ENCODE measurements around the gene PTPRR.

GRCh38 chr12:70835948-70836347, 84.6 kb downstream of the PTPRR start:
- TF ChIP-seq CTCF (IDR thresholded peaks at IDR 0.05) (no peak), TCF12 (IDR thresholded peaks at IDR 0.05) (no peak), YY1 (IDR thresholded peaks at IDR 0.05; ENCODE audit: low read depth) (no peak), GABPA (IDR thresholded peaks at IDR 0.05; ENCODE audit: low read depth) (no peak), USF1 (IDR thresholded peaks at IDR 0.05; ENCODE audit: borderline replicate concordance, low read depth) (no peak)
